Lung (tissue), 13 donors: ENCODE measurements around the gene BCL2L12. TPM values are rescaled to one million over a fixed set of nuclear protein-coding genes. Genes with fewer than 3 reads are reported as not detected.
"Not testable (repeated sequence)": the region's sequence is repeated elsewhere in the genome, so short reads cannot be mapped to it uniquely, and the experiment has no call there.

Experiments
- ATAC-seq: fragments of 200-7000 bp; cut with Tn5 transposase; one replicate; pipeline ENCODE4 v1.9.1; 2020; ENCODE audit warnings: moderate number of reproducible peaks; ENCODE audit not compliant: insufficient read depth, low FRiP score
- DNase-seq, 3 donors: peaks; one replicate each; pipeline ENCODE4 v3.0.0-alpha.2; 2013 to 2017
- H3K27ac ChIP-seq, 2 donors: one replicate each; pipeline ENCODE4 v1.5.1; 2013; ENCODE audit warnings: mild to moderate bottlenecking in 2 of 2, moderate library complexity in 2 of 2, control low read depth in 1 of 2, inconsistent platforms in 1 of 2, low read depth in 1 of 2, low read length in 1 of 2
- H3K27me3 ChIP-seq, 3 donors: one replicate each; pipeline ENCODE4 v1.5.1; 2013; ENCODE audit warnings: low read length in 2 of 3; ENCODE audit not compliant: control insufficient read depth in 3 of 3, insufficient read depth in 3 of 3
- H3K36me3 ChIP-seq, 4 donors: one replicate each; pipeline ENCODE4 v1.5.1; 2013; ENCODE audit warnings: low read length in 4 of 4, mild to moderate bottlenecking in 1 of 4, moderate library complexity in 1 of 4; ENCODE audit not compliant: control insufficient read depth in 4 of 4, insufficient read depth in 4 of 4
- H3K4me1 ChIP-seq, 5 donors: one replicate each; pipeline ENCODE4 v1.5.1; 2013; ENCODE audit warnings: low read length in 5 of 5, mild to moderate bottlenecking in 2 of 5, moderate library complexity in 1 of 5; ENCODE audit not compliant: control insufficient read depth in 5 of 5, insufficient read depth in 5 of 5
- H3K4me3 ChIP-seq: one replicate; pipeline ENCODE4 v1.5.1; 2013; ENCODE audit warnings: mild to moderate bottlenecking, control low read depth, moderate library complexity
- H3K9ac ChIP-seq, 2 donors: one replicate each; pipeline ENCODE4 v1.5.1; 2013; ENCODE audit warnings: low read length in 2 of 2, control low read depth in 1 of 2; ENCODE audit not compliant: insufficient read depth in 1 of 2
- H3K9me3 ChIP-seq, 4 donors: one replicate each; pipeline ENCODE4 v1.5.1; 2013; ENCODE audit warnings: low read length in 3 of 4, mild to moderate bottlenecking in 1 of 4, moderate library complexity in 1 of 4; ENCODE audit not compliant: control insufficient read depth in 4 of 4, insufficient read depth in 3 of 4
- WGBS, 2 donors: extraction: QIAGEN DNeasy Blood & Tissue Kit; methylation state at CpG; one replicate each; pipeline ENCODE4 v1.1.7; 2013; 5-methylcytosine and 5-hydroxymethylcytosine counted together
- polyA plus RNA-seq, 2 donors: library from polyadenylated mRNA; stranded (reverse); fragments of 200-250 nt; gene quantifications; one replicate each; pipeline ENCODE4 v1.2.1, GENCODE V29; 2013
- small RNA-seq: library from RNA; depleted of rRNA; stranded (forward); fragments of <200 nt; gene quantifications from one replicate; pipeline ENCODE3, GENCODE V24; 2014; ENCODE audit warnings: low replicate concordance
- total RNA-seq, 2 donors: library from RNA; depleted of rRNA in 1 of 2; stranded (reverse); fragments of >200 nt in 1 of 2; gene quantifications; one replicate each; pipeline ENCODE4 v1.2.1, GENCODE V29; 2014 to 2021
- TF ChIP-seq, protein P1 (sequence below): IDR thresholded peaks from 2 replicates; pipeline ENCODE4 v1.5.1; 2012; ENCODE audit warnings: mild to moderate bottlenecking; ENCODE audit errors: control extremely low read depth, extremely low read depth
- donor health status: control.
- donor health status: control.
- donor health status: Bipolar disorder and iron deficiency.
- donor health status: healthy.
- donor health status: DM: yes; HTN: yes; CAD: no.

The BCL2L12 gene
- total and polyA plus RNA-seq, 4 donors: 3.5 to 26.1 (median 20.9) TPM

DNA sequence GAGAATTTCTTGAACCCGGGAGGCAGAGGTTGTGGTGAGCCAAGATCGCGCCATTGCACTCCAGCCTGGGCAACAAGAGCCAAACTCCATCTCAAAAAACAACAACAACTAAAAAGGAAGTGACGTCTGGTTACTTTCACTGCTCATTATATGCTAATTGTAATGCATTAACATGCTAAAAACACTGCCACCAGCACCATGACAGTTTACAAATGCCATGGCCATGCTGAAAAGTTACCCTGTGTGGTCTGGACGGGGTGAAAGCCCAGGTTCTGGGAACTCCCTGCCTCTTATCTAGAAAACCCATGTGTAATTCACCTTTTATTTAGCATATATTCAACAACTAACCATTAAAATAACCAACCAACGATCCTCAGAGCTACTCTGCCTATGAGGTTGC is 53.3 kb downstream of the BCL2L12 start:
- 80 to 82% methylated on average over 6 of the region's 6 CpGs for WGBS, 2 donors
- Histone ChIP-seq H3K27ac (no peak overlapping the region), H3K4me3 (no peak overlapping the region), H3K9ac (no peak overlapping the region), H3K9me3 (no peaks in the 10 kb centered on the region), H3K36me3 (no peaks in the 10 kb centered on the region), H3K27me3 (no peaks in the 10 kb centered on the region), H3K4me1 (peaks cover 0 to 4% (median 0%) of the 10 kb centered on the region in 5 donors)
- peak in 1 of 3 donors; percentile 22 for DNase-seq
- TF ChIP-seq, protein P1, sequence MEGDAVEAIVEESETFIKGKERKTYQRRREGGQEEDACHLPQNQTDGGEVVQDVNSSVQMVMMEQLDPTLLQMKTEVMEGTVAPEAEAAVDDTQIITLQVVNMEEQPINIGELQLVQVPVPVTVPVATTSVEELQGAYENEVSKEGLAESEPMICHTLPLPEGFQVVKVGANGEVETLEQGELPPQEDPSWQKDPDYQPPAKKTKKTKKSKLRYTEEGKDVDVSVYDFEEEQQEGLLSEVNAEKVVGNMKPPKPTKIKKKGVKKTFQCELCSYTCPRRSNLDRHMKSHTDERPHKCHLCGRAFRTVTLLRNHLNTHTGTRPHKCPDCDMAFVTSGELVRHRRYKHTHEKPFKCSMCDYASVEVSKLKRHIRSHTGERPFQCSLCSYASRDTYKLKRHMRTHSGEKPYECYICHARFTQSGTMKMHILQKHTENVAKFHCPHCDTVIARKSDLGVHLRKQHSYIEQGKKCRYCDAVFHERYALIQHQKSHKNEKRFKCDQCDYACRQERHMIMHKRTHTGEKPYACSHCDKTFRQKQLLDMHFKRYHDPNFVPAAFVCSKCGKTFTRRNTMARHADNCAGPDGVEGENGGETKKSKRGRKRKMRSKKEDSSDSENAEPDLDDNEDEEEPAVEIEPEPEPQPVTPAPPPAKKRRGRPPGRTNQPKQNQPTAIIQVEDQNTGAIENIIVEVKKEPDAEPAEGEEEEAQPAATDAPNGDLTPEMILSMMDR: no peak
- no peak for ATAC-seq

DNA sequence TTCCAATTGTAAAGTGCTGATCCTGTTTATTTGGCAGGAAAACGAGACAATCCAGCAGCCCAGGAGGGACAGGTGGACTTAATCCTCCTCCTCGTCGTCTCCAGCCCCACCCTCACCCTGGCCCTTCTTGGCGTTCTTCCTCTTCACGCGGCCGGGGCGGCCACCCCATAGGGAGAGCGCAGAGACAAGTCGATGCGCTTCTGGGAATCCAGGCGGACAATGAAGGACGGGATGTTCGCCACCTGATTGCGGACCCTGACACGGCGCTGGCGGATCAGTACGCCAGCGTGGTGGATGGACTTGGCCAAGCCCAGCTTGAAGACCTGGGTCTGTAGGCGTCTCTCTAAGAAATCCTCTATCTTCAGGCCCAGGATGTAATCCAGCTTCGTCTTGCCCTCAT is 53.7 kb downstream of the BCL2L12 start:
- not testable (repeated sequence) for H3K27ac ChIP-seq, H3K9ac ChIP-seq, H3K4me1 ChIP-seq, H3K9me3 ChIP-seq, ATAC-seq, H3K27me3 ChIP-seq, H3K4me3 ChIP-seq, DNase-seq, H3K36me3 ChIP-seq
- WGBS, 2 donors: 81 to 93% methylated on average over 22 of the region's 22 CpGs

Small RNA genes lying within 50 kb of the gene (small RNA-seq; reads per million reads assigned to genes)
- gene MIR5088: not detected

Other genes starting within 250 kb of the BCL2L12 start
- not detected for gene PTH2, start 242.5 kb upstream of the BCL2L12 start, total RNA-seq
- not detected for gene PTH2, start 242.5 kb upstream of the BCL2L12 start, polyA plus RNA-seq
- not detected for gene GFY, start 240.5 kb upstream of the BCL2L12 start, total RNA-seq
- gene GFY, start 240.5 kb upstream of the BCL2L12 start, polyA plus RNA-seq: not detected
- under 1 TPM; 0.31 to 0.51 TPM for gene SLC17A7, start 224.4 kb upstream of the BCL2L12 start, total RNA-seq
- under 1 TPM; 0.10 to 0.30 TPM for gene SLC17A7, start 224.4 kb upstream of the BCL2L12 start, polyA plus RNA-seq
- 10 to 100 TPM; 65.7 to 65.9 TPM for gene PIH1D1, start 214.1 kb upstream of the BCL2L12 start, total RNA-seq
- 10 to 100 TPM; 63.7 to 66.6 TPM for gene PIH1D1, start 214.1 kb upstream of the BCL2L12 start, polyA plus RNA-seq
- gene ALDH16A1, start 212.7 kb upstream of the BCL2L12 start, total RNA-seq: 10 to 100 TPM; 21.1 to 53.3 TPM
- 10 to 100 TPM; 36.1 to 38.7 TPM for gene ALDH16A1, start 212.7 kb upstream of the BCL2L12 start, polyA plus RNA-seq
- gene FLT3LG, start 191.7 kb upstream of the BCL2L12 start, total RNA-seq: 1 to 10 TPM; 2.9 to 8.9 TPM
- gene FLT3LG, start 191.7 kb upstream of the BCL2L12 start, polyA plus RNA-seq: 10 to 100 TPM in 1 of 2 donors, 1 to 10 TPM in 1; 9.5 to 15.0 TPM
- gene RPL13A, start 178.3 kb upstream of the BCL2L12 start, total RNA-seq: 1,000 to 10,000 TPM; 1,499 to 2,532 TPM
- gene RPL13A, start 178.3 kb upstream of the BCL2L12 start, polyA plus RNA-seq: 1,000 to 10,000 TPM; 2,431 to 2,816 TPM
- 1,000 to 10,000 TPM; 1,558 to 1,973 TPM for gene RPS11, start 169.5 kb upstream of the BCL2L12 start, total RNA-seq
- gene RPS11, start 169.5 kb upstream of the BCL2L12 start, polyA plus RNA-seq: 1,000 to 10,000 TPM; 4,071 to 4,654 TPM
- 100 to 1,000 TPM; 184 to 271 TPM for gene FCGRT, start 153.3 kb upstream of the BCL2L12 start, total RNA-seq
- gene FCGRT, start 153.3 kb upstream of the BCL2L12 start, polyA plus RNA-seq: 100 to 1,000 TPM; 233 to 247 TPM
- 10 to 100 TPM; 14.1 to 39.2 TPM for gene RCN3, start 137.9 kb upstream of the BCL2L12 start, total RNA-seq
- 10 to 100 TPM; 29.3 to 32.6 TPM for gene RCN3, start 137.9 kb upstream of the BCL2L12 start, polyA plus RNA-seq
- gene NOSIP, start 85.4 kb upstream of the BCL2L12 start, total RNA-seq: 10 to 100 TPM; 40.9 to 48.1 TPM
- 10 to 100 TPM; 77.1 to 84.2 TPM for gene NOSIP, start 85.4 kb upstream of the BCL2L12 start, polyA plus RNA-seq
- gene PRRG2, start 84.6 kb upstream of the BCL2L12 start, total RNA-seq: 10 to 100 TPM in 1 of 2 donors, 1 to 10 TPM in 1; 5.1 to 11.7 TPM
- 10 to 100 TPM in 1 of 2 donors, 1 to 10 TPM in 1; 9.0 to 10.5 TPM for gene PRRG2, start 84.6 kb upstream of the BCL2L12 start, polyA plus RNA-seq
- 10 to 100 TPM; 18.0 to 32.4 TPM for gene PRR12, start 74.8 kb upstream of the BCL2L12 start, total RNA-seq
- gene PRR12, start 74.8 kb upstream of the BCL2L12 start, polyA plus RNA-seq: 10 to 100 TPM in 1 of 2 donors, 1 to 10 TPM in 1; 7.6 to 15.5 TPM
- gene RRAS, start 25.8 kb upstream of the BCL2L12 start, total RNA-seq: 10 to 100 TPM; 26.3 to 71.6 TPM
- gene RRAS, start 25.8 kb upstream of the BCL2L12 start, polyA plus RNA-seq: 100 to 1,000 TPM; 140 to 180 TPM
- gene SCAF1, start 23.7 kb upstream of the BCL2L12 start, total RNA-seq: 10 to 100 TPM; 22.5 to 80.2 TPM
- gene SCAF1, start 23.7 kb upstream of the BCL2L12 start, polyA plus RNA-seq: 10 to 100 TPM; 24.3 to 26.7 TPM
- 10 to 100 TPM; 52.8 to 97.3 TPM for gene IRF3, start 76 bp upstream of the BCL2L12 start, total RNA-seq
- gene IRF3, start 76 bp upstream of the BCL2L12 start, polyA plus RNA-seq: 10 to 100 TPM; 70.7 to 92.2 TPM
- gene PRMT1, start 11.3 kb downstream of the BCL2L12 start, total RNA-seq: 100 to 1,000 TPM; 124 to 130 TPM
- gene PRMT1, start 11.3 kb downstream of the BCL2L12 start, polyA plus RNA-seq: 100 to 1,000 TPM; 122 to 254 TPM
- 1 to 10 TPM in 1 of 2 donors, under 1 TPM in 1; 0.60 to 4.2 TPM for gene ADM5, start 23.7 kb downstream of the BCL2L12 start, total RNA-seq
- gene ADM5, start 23.7 kb downstream of the BCL2L12 start, polyA plus RNA-seq: 1 to 10 TPM; 2.5 to 3.5 TPM
- 1 to 10 TPM; 3.6 to 5.9 TPM for gene CPT1C, start 25.2 kb downstream of the BCL2L12 start, total RNA-seq
- gene CPT1C, start 25.2 kb downstream of the BCL2L12 start, polyA plus RNA-seq: 1 to 10 TPM; 2.7 to 3.4 TPM
- under 1 TPM; 0.23 to 0.83 TPM for gene TSKS, start 97.4 kb downstream of the BCL2L12 start, total RNA-seq
- gene TSKS, start 97.4 kb downstream of the BCL2L12 start, polyA plus RNA-seq: under 1 TPM; 0.56 to 0.65 TPM
- gene AP2A1, start 101.1 kb downstream of the BCL2L12 start, total RNA-seq: 10 to 100 TPM; 44.9 to 87.2 TPM
- 10 to 100 TPM; 31.5 to 64.0 TPM for gene AP2A1, start 101.1 kb downstream of the BCL2L12 start, polyA plus RNA-seq
- gene FUZ, start 147.4 kb downstream of the BCL2L12 start, total RNA-seq: 10 to 100 TPM; 33.9 to 36.8 TPM
- 10 to 100 TPM; 18.4 to 26.5 TPM for gene FUZ, start 147.4 kb downstream of the BCL2L12 start, polyA plus RNA-seq
- gene MED25, start 152.4 kb downstream of the BCL2L12 start, total RNA-seq: 10 to 100 TPM; 43.6 to 75.2 TPM
- gene MED25, start 152.4 kb downstream of the BCL2L12 start, polyA plus RNA-seq: 10 to 100 TPM; 42.6 to 52.6 TPM
- 100 to 1,000 TPM in 1 of 2 donors, 10 to 100 TPM in 1; 77.4 to 115 TPM for gene PTOV1, start 185.2 kb downstream of the BCL2L12 start, total RNA-seq
- gene PTOV1, start 185.2 kb downstream of the BCL2L12 start, polyA plus RNA-seq: 100 to 1,000 TPM in 1 of 2 donors, 10 to 100 TPM in 1; 62.9 to 101 TPM
- 100 to 1,000 TPM in 1 of 2 donors, 10 to 100 TPM in 1; 44.7 to 120 TPM for gene PNKP, start 201.6 kb downstream of the BCL2L12 start, total RNA-seq
- 10 to 100 TPM; 53.3 to 75.1 TPM for gene PNKP, start 201.6 kb downstream of the BCL2L12 start, polyA plus RNA-seq
- gene AKT1S1, start 211.4 kb downstream of the BCL2L12 start, total RNA-seq: 10 to 100 TPM in 1 of 2 donors, 1 to 10 TPM in 1; 6.7 to 39.5 TPM
- 10 to 100 TPM; 32.2 to 46.4 TPM for gene AKT1S1, start 211.4 kb downstream of the BCL2L12 start, polyA plus RNA-seq
- 10 to 100 TPM; 23.3 to 52.9 TPM for gene TBC1D17, start 211.8 kb downstream of the BCL2L12 start, total RNA-seq
- gene TBC1D17, start 211.8 kb downstream of the BCL2L12 start, polyA plus RNA-seq: 10 to 100 TPM; 27.6 to 37.1 TPM
- 1 to 10 TPM; 3.6 to 3.7 TPM for gene IL4I1, start 231.0 kb downstream of the BCL2L12 start, total RNA-seq
- gene IL4I1, start 231.0 kb downstream of the BCL2L12 start, polyA plus RNA-seq: 10 to 100 TPM in 1 of 2 donors, 1 to 10 TPM in 1; 3.8 to 21.2 TPM